Amygdala (tissue), 56 donors: ENCODE data around the gene THRA.
A peak's percentile ranks its signal among the peaks of the same experiment; 100 is the strongest.

Experiments
- DNase-seq, 56 donors: peaks; one replicate each; lab custom pipeline; 2025; lab: John Stamatoyannopoulos, UW

THRA gene

DNA sequence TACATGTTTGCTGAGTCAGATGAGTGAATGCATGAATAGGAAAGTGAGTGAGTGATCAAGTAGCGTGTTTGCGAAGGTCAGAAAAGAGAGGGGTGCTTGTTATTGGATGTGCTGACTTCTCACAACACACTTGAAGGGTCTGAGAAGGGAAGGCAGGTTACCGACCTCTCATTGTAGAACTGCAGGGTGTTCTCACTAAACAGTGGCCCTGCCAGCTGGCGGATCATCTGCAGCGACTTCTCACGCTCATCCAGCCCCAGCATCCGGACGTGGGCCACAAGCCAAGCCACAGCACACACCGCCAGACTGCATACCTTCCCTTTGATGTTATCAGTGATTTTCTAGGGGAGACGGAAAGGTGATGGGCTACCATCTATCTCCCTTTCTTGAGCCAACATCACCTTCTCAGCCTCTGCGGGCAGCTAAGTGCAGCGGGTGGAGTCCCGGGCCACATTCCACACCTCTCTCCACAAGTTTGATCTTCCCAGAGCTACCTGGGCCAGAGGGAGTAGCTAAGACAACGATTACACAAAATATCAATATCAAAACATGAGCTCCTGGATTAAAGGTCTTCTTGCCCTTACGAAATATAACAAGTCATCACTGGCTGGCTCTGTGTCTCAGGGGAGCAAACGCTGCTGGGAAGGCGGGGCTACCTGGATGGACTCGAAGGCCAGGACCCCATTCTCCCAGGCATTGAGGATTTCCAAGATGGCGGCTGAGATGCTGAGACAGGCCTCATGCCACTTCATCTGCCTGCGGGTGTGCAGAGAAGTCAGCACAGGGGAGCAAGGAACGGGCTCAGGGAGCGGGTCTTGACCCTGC is 36.6 kb upstream of the THRA start:
- no peak for DNase-seq

DNA sequence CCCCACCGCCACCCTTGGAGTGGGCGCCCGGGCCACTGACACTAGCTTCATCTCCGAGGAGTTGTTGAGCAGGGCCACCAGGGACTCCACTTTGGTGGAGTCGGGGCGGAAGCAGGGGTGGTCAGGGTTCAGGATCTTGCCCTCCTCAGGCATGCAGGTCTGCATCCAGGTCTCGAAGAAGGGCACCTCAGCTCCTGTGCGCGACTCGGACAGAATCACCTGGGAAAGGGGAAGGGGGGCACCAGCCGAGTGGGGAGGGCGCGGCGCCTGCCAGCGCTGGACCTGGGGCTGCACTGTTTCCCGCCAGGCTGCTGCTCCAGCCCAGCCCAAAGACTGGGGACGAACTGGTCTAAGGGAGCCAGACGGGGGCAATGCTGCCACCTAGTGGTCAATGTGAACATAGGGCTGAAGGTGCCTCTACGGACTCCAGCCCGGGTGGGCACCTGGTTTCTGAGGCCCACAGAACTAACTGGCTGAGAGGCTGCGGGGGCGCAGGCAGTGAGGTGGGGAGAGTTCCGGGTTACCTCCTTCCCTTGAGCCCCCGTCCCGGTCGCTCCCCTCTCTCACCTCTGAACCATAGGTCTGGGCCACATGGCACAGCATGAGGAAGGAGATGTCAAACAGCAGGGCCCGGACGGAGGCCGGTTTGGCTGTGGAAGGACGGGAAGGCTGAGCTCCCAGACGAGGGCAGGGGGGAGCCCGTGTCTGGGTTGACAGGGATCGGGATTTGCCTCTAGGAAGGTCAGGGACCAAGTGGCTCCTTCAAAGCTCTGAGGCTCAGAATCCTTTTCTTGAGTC is 35.8 kb upstream of the THRA start:
- peak in 45 of 56 donors; percentile 4 to 72 (median 38) for DNase-seq

GRCh38 chr17:40027614-40028012 is 35.2 kb upstream of the THRA start:
- DNase-seq, result no peak

DNA sequence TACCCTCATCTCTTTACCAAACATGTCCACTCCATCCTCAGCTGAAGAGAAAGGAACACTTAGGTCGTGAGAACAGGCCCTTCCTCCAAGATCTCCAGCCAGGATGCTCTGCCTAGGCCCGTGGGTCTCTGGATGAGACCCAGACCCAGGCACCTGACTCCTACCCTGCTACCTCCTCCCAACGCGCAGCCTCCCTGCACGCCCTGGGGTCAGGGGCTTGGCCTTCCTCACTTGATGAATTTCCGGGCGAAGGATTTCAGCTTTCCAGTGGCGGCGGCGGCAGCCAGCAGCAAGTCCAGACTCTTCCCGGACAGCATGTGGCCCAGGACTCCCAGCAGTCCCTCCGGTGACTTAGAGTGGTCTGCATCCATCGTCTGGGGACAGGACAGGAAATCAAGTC is 34.2 kb upstream of the THRA start:
- DNase-seq, result no peak

- DNase-seq, result no peak
These were observed 31.1 kb upstream of the THRA start for GRCh38 chr17:40031706-40032105.

DNA sequence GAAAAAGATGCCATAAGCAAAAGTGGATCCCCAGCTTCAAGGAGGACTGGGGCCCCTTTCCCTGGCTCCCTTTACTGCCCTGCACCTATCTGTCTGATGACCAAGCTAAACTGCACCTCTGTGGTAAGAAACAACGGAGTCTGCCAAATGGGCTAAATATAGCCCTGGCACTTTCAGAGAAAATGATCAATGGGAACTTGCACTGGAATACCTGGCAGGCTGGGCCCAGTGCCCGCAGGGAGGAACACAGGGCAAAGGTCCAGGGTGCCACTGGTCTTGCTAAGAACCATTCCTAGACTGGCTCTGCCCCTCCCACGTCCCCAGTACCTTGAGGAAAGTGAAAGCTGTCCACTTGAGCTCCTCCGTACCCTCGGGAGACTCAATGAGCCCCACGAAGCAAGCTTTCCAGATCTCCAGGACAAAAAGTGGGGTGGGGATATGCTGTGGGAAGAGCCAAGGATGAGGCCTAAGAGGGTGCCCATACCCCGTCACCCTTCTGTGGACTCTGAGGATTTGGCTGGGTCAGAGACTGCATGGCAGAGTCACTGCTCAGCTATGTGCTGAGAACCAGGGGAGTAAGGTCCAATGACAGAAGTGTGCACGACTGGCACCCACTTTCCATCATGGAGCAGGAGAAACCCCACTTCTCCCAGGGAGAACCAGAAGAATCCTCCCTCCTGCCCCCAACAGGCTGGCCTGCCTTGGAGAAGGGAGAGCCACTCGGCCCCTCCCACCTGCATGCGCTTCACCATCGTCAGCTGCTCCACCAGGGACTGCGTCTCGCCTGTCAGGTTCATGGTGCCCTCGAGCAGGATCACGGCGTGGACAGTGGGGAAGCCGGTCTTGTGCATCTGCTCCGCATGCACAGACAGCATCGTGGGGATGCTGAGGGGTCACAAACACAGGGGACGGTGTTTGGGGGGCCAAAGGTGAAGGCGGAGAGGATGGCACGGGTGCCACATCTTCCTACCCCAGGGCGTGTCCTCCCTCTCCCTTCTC is 30.1 kb upstream of the THRA start:
- no peak for DNase-seq

GRCh38 chr17:40033339-40033738 is 29.4 kb upstream of the THRA start:
- no peak for DNase-seq

GRCh38 chr17:40034426-40035161 is 28.2 kb upstream of the THRA start:
- DNase-seq, result peak in 1 of 56 donors; percentile 5

- DNase-seq, result peak in 24 of 56 donors; percentile 5 to 57 (median 21)
These were observed 27.6 kb upstream of the THRA start for GRCh38 chr17:40035162-40035559.

GRCh38 chr17:40038882-40039513 is 23.8 kb upstream of the THRA start:
- peak in 13 of 56 donors; percentile 7 to 57 (median 22) for DNase-seq

DNA sequence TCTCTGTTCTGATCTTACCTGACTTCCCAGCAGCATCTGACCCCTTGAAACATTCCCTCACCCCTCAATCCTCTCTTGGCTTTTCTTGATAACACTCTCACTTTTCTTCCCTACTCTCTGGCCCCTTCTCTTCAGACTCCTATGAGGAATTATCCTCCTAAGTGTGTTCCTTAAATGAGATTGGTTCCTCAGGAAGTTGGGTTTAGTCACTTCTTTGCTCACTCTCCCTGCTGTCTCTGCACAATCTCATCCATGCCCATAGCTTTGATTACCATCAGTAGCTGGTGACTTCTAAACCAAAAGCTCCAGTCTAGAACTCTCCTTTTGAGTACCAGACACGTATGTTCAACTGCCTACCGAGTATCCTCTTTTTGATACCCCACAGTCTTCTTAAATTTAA is 21.6 kb upstream of the THRA start:
- no peak for DNase-seq

DNA sequence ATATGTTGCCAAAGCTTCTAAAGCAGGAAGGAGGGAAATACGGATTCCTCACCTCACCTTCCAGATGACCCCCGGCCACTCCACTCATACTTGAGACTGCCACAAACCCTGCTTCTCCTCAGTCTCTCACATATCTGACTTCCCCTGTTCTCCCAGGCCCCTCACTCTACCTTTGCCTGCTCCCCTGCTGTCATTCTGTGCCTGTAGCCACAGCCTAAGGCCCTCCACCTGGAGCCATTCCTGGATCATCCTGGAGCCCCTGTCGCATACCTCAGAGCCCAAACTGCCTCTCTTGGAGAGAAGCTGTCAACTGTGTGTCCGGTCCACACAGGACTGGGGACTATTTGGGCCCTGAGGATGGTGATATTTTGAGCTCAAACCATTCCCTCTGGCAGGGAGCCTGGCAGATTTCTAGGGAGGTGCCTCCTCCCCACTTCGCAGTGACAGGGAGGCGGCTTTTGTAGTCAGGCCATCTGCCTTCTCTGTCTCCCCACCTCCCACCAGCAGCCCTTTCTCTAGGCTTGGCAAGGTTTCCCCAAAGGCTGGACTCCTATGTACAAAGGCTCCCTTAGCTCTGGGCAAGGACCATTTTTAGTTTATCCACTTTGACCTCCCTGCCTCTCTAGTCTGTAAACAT is 6.3 kb upstream of the THRA start:
- peak in 7 of 56 donors; percentile 13 to 44 (median 30) for DNase-seq

- no peak for DNase-seq
These were observed 4.5 kb upstream of the THRA start for GRCh38 chr17:40058186-40058784.

- DNase-seq, result no peak
These were observed 3.9 kb upstream of the THRA start for GRCh38 chr17:40058865-40059264.

DNA sequence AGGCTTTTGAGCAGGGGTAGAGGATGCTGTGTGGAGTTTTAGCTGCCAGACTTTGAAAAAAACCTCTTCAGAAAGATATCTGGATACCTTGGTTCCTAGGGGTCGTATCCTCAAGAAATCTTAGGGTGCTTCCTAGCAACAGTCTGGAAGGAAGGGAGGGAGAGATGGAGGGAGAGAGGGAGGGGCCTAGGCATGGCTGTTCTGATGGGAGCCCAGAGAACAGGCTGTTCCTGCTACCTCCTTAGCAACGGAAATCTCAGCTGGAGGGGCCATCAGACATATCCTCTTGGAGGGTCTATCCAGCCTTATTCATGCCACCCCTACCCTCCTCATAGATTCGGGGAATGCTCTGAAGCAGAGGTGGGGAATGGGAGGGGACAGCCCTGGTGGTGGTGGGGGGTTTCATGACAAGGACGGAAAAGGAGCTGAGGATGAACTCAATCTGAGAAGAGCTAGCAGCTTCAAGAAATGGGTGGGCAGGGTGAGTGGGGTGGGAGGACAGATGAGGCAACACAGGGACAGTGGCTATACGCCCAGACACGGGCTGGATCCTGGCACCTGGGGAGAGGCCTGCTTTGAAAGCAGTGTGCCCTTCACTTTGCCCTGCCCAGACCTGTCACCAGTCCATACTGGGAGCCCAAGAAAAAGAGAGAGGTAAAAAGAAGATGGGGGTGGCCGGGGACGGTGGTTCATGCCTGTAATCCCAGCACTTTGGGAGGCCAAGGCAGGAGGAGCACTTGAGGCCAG is 2.9 kb upstream of the THRA start:
- peak in 1 of 56 donors; percentile 27 for DNase-seq

DNA sequence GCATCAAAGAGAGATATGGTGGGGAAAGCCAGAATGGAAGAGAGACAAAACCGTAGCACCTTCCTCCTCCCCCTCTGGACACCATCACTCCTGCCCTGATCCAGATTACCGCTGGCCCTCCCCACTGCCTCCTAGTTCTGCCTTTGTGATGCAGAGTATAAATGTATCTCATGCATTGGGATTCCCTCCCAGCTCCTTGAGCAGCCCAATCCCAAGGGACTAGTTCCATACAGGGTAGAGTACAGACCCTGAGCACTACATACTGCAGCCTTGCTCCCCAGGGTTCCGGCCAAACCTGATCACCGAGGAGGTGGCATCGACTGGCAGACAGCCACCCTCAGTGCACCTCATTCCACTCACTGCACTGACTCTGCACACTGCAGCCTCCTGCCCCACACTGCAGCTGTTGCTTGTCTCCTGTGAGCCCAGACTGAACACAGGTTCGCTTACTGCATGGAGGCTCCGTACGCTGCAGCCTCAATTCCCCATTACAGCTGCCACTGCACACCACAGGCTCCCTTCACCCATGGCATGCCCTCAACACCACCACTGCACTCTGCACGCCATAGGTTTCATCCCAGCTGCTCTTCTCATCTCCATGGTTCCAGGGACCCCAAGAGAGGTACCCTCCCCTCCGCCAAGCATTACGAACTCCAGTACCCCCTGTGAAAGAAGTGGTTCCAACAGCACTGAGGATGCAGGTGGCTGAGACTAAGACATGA is 1.7 kb upstream of the THRA start:
- DNase-seq, result no peak

GRCh38 chr17:40061609-40062038 is 1.1 kb upstream of the THRA start:
- DNase-seq, result peak in 1 of 56 donors; percentile 26
